ENCODE data around the gene SNAI3. TPM values are rescaled to one million over a fixed set of nuclear protein-coding genes. Genes with fewer than 3 reads are reported as not detected.

The SNAI3 gene
- total RNA-seq, 1 experiment from 2014 or later: 2.2 TPM

DNA sequence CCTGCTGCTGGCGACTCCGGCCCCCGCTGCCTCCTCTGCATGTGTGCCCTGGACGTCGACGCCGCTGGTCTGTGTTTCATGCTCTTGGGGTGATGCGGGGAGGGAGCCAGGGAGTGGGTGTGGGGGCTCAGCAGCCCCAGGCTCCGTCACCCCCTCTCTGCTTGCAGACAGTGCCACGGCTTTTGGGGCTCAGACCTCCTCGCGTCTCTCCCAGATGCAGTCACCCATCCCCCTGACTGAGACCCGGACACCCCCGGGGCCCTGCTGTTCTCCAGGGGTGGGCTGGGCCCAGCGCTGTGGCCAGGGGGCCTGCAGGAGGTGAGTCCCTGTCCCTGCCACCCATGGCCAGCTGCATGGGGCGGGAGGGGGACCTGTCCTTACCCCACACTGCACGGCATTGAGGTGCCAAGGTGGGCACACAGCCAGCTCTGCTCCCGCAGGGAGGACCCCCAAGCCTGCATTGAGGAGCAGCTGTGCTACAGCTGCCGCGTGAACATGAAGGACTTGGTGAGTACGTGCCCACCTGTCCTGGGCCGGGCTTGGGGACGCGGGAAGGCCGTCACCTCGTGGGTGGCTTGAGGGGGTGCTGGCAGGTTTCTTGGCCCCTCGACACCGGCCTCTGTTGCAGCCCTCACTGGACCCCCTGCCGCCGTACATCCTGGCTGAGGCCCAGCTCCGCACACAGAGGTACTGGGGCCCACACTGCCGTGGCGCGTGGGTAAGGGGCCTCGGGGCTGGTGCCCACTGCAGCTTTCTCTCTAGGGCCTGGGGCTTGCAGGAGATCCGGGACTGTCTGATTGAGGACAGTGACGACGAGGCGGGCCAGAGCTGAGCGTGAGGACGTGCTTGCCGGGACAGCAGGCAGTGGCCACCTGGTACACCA lies 28.4 kb upstream of the SNAI3 start (continued):
- TF ChIP-seq, protein P1, sequence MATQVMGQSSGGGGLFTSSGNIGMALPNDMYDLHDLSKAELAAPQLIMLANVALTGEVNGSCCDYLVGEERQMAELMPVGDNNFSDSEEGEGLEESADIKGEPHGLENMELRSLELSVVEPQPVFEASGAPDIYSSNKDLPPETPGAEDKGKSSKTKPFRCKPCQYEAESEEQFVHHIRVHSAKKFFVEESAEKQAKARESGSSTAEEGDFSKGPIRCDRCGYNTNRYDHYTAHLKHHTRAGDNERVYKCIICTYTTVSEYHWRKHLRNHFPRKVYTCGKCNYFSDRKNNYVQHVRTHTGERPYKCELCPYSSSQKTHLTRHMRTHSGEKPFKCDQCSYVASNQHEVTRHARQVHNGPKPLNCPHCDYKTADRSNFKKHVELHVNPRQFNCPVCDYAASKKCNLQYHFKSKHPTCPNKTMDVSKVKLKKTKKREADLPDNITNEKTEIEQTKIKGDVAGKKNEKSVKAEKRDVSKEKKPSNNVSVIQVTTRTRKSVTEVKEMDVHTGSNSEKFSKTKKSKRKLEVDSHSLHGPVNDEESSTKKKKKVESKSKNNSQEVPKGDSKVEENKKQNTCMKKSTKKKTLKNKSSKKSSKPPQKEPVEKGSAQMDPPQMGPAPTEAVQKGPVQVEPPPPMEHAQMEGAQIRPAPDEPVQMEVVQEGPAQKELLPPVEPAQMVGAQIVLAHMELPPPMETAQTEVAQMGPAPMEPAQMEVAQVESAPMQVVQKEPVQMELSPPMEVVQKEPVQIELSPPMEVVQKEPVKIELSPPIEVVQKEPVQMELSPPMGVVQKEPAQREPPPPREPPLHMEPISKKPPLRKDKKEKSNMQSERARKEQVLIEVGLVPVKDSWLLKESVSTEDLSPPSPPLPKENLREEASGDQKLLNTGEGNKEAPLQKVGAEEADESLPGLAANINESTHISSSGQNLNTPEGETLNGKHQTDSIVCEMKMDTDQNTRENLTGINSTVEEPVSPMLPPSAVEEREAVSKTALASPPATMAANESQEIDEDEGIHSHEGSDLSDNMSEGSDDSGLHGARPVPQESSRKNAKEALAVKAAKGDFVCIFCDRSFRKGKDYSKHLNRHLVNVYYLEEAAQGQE (IDR thresholded peaks at IDR 0.05; ENCODE audit: low read depth): no peak
- TF ChIP-seq JUND (IDR thresholded peaks at IDR 0.05) (no peak), ATF3 (IDR thresholded peaks at IDR 0.05) (no peak), POLR2A (IDR thresholded peaks at IDR 0.05; ENCODE audit: borderline replicate concordance, extremely low read depth, insufficient read depth, insufficient read length) (no peak), YY1 (IDR thresholded peaks at IDR 0.05; ENCODE audit: extremely low read depth, insufficient replicate concordance, low read depth, low read length) (no peak), CEBPB (IDR thresholded peaks at IDR 0.05; ENCODE audit: low read depth) (no peak), SRF (IDR thresholded peaks at IDR 0.05; ENCODE audit: low read depth) (no peak), EGR1 (IDR thresholded peaks at IDR 0.05; ENCODE audit: low read depth) (no peak), ZFX (IDR thresholded peaks at IDR 0.05) (no peak), RAD21 (IDR thresholded peaks at IDR 0.05; ENCODE audit: low read depth) (no peak)
- TF ChIP-seq, protein P2, sequence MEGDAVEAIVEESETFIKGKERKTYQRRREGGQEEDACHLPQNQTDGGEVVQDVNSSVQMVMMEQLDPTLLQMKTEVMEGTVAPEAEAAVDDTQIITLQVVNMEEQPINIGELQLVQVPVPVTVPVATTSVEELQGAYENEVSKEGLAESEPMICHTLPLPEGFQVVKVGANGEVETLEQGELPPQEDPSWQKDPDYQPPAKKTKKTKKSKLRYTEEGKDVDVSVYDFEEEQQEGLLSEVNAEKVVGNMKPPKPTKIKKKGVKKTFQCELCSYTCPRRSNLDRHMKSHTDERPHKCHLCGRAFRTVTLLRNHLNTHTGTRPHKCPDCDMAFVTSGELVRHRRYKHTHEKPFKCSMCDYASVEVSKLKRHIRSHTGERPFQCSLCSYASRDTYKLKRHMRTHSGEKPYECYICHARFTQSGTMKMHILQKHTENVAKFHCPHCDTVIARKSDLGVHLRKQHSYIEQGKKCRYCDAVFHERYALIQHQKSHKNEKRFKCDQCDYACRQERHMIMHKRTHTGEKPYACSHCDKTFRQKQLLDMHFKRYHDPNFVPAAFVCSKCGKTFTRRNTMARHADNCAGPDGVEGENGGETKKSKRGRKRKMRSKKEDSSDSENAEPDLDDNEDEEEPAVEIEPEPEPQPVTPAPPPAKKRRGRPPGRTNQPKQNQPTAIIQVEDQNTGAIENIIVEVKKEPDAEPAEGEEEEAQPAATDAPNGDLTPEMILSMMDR (IDR thresholded peaks at IDR 0.05 in 2 of 3, conservative IDR thresholded peaks at IDR 0.05 in 1 of 3; ENCODE audit: borderline replicate concordance in 1 of 3, insufficient read depth in 1 of 3, low read depth in 2 of 3, low read length in 2 of 3): no peak
